ENCODE measurements around the gene LMX1B.

Gene LMX1B

GRCh38 chr9:126674365-126675146, 60.8 kb downstream of the LMX1B start:
- ChIA-PET POLR2A (no interaction called here), CTCF (interaction anchor here (1.0 to 2.7 kb wide), 3 partner anchors 16 to 31 kb away, joined by 3 to 8 read pairs (median 4); no protein-coding TSS in a partner anchor)
- TF ChIP-seq, protein P1, sequence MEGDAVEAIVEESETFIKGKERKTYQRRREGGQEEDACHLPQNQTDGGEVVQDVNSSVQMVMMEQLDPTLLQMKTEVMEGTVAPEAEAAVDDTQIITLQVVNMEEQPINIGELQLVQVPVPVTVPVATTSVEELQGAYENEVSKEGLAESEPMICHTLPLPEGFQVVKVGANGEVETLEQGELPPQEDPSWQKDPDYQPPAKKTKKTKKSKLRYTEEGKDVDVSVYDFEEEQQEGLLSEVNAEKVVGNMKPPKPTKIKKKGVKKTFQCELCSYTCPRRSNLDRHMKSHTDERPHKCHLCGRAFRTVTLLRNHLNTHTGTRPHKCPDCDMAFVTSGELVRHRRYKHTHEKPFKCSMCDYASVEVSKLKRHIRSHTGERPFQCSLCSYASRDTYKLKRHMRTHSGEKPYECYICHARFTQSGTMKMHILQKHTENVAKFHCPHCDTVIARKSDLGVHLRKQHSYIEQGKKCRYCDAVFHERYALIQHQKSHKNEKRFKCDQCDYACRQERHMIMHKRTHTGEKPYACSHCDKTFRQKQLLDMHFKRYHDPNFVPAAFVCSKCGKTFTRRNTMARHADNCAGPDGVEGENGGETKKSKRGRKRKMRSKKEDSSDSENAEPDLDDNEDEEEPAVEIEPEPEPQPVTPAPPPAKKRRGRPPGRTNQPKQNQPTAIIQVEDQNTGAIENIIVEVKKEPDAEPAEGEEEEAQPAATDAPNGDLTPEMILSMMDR (IDR thresholded peaks at IDR 0.05; ENCODE audit: control extremely low read depth, extremely low read depth, low read depth, missing control alignments): no peak
- DNase-seq (ENCODE audit: extremely low spot score): no peak

- DNase-seq (ENCODE audit: extremely low spot score): no peak
- ChIA-PET POLR2A (no interaction called here), CTCF (no interaction called here)
These were observed 61.4 kb downstream of the LMX1B start for GRCh38 chr9:126675147-126675467.

GRCh38 chr9:126676102-126676684, 62.5 kb downstream of the LMX1B start:
- no peak for DNase-seq (ENCODE audit: extremely low spot score)
- POLR2A ChIA-PET: no interaction called here
- TF ChIP-seq, protein P1 (IDR thresholded peaks at IDR 0.05; ENCODE audit: control extremely low read depth, extremely low read depth, low read depth, missing control alignments): no peak
- CTCF ChIA-PET: interaction anchor here (1.2 to 5.2 kb wide), 3 partner anchors 14 to 28 kb away, joined by 3 to 32 read pairs (median 16); no protein-coding TSS in a partner anchor

More at GRCh38 chr9:126675147-126675467, 61.4 kb downstream of the LMX1B start:
- TF ChIP-seq, protein P1 (IDR thresholded peaks at IDR 0.05; ENCODE audit: control extremely low read depth, extremely low read depth, low read depth, missing control alignments): no peak

- DNase-seq (ENCODE audit: extremely low spot score): no peak
- CTCF ChIA-PET: interaction anchor here (1.2 to 5.2 kb wide), 3 partner anchors 13 to 27 kb away, joined by 3 to 32 read pairs (median 16); no protein-coding TSS in a partner anchor
- TF ChIP-seq, protein P1 (IDR thresholded peaks at IDR 0.05; ENCODE audit: control extremely low read depth, extremely low read depth, low read depth, missing control alignments): no peak
- POLR2A ChIA-PET: no interaction called here
These were observed 63.0 kb downstream of the LMX1B start for GRCh38 chr9:126676685-126677143.

- ChIA-PET CTCF (interaction anchor here (1.2 to 5.2 kb wide), 5 partner anchors 10 to 29 kb away, joined by 3 to 32 read pairs (median 9); no protein-coding TSS in a partner anchor), POLR2A (no interaction called here)
These were observed 63.7 kb downstream of the LMX1B start for GRCh38 chr9:126677188-126678084.

More at GRCh38 chr9:126677188-126678084, 63.7 kb downstream of the LMX1B start:
- TF ChIP-seq, protein P1 (IDR thresholded peaks at IDR 0.05; ENCODE audit: control extremely low read depth, extremely low read depth, low read depth, missing control alignments): no peak
- no peak for DNase-seq (ENCODE audit: extremely low spot score)

Data from GM10248 (cell line).